Stimulated activated naive CD8-positive, alpha-beta T cell treated with anti-CD3 and anti-CD28 coated beads, Interleukin-15, amount 100 ng/mL, for 72 hours (primary cell): ENCODE measurements around the gene RNF152.
"Not testable (repeated sequence)": the region's sequence is repeated elsewhere in the genome, so short reads cannot be mapped to it uniquely, and the experiment has no call there.

Source experiments
- ATAC-seq: fragments of 150-1000 bp; cut with Tn5 transposase; 2 replicates; pipeline ENCODE4 v1.10.0; 2021; ENCODE audit warnings: mild to moderate bottlenecking, moderate library complexity
- DNase-seq, 2 donors: peaks; one replicate each; pipeline ENCODE4 v3.0.0; 2021 to 2022
- H3K27ac Mint-ChIP-seq, 2 donors: one replicate each; pipeline ENCODE4 v1.8.0; 2022; ENCODE audit warnings: mild to moderate bottlenecking in 2 of 2, mixed read lengths in 2 of 2, moderate library complexity in 2 of 2
- H3K27me3 Mint-ChIP-seq: one replicate; pipeline ENCODE4 v1.8.0; 2022; ENCODE audit warnings: mixed read lengths
- H3K4me1 Mint-ChIP-seq: one replicate; pipeline ENCODE4 v1.8.0; 2022; ENCODE audit warnings: mild to moderate bottlenecking, mixed read lengths
- H3K4me3 Mint-ChIP-seq, 2 donors: one replicate each; pipeline ENCODE4 v1.8.0; 2022; ENCODE audit warnings: mild to moderate bottlenecking in 2 of 2, mixed read lengths in 2 of 2, moderate library complexity in 1 of 2
- H3K9me3 Mint-ChIP-seq, 2 donors: one replicate each; pipeline ENCODE4 v1.8.0; 2022; ENCODE audit warnings: mixed read lengths in 2 of 2

RNF152 gene

DNA sequence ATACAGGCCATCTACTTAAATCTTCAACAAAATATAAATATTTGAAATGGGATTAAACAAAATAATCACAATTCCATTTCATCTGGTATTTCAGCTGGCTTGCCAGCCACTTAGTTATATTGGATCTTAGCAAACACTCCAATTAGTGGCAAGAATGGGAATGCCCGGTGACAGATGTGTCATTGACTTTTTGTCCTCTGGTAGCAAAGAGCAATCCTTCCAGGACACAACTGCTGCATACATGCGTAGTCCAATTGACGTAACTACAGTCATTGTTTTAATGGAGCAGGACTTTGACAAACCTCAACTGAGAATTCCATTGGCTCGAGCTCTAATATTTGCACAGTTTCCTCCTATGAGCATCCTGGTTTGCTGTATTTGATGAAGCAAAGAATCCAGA lies 69.9 kb downstream of the RNF152 start:
- H3K4me3 Mint-ChIP-seq = no peak overlapping the region
- H3K4me1 Mint-ChIP-seq = no peaks in the 10 kb centered on the region
- no peaks in the 10 kb centered on the region for H3K9me3 Mint-ChIP-seq
- no peak overlapping the region for H3K27ac Mint-ChIP-seq
- DNase-seq (no peak), ATAC-seq (no peak)
- no peaks in the 10 kb centered on the region for H3K27me3 Mint-ChIP-seq

DNA sequence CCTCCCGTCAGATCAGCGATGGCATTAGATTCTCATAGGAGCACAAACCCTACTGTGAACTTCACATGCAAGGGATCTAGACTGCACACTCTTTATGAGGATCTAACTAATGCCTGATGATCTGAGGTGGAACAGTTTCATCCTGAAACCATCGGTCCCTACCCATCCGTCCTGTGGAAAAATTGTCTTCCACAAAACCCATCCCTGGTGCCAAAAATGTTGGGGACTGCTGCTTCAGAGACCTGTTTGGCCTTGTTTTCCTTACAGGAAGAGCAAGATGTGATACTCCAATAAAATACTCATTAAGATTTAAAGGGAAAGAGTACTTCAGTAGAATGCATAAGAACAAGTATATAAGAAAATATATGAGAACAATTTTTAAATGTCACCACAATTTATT lies 71.1 kb downstream of the RNF152 start:
- H3K4me3 Mint-ChIP-seq = no peak overlapping the region
- H3K27me3 Mint-ChIP-seq = no peaks in the 10 kb centered on the region
- no peaks in the 10 kb centered on the region for H3K9me3 Mint-ChIP-seq
- H3K4me1 Mint-ChIP-seq = no peaks in the 10 kb centered on the region
- no peak for ATAC-seq
- DNase-seq = no peak
- no peak overlapping the region for H3K27ac Mint-ChIP-seq

DNA sequence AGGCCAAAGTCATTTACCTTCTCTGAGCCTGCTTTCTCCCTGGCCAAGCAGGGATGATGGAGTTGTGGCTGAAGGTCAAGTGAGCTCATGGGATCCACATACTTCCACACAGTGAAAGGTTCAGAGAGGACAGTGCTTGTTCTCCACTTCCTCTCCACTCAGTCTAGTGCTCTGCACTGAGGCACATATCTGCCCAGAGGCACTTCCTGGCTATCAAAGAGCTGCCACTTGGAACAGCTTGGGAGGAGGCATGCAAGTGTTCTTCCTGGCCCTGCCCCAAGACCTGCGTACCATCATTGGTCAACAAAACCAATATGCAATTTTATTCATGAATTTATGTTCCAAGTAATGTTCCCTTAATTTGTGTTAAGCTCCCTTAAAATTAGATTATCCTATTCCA lies 71.9 kb downstream of the RNF152 start:
- Mint-ChIP-seq H3K27ac (no peak overlapping the region), H3K27me3 (no peaks in the 10 kb centered on the region), H3K4me3 (no peak overlapping the region), H3K4me1 (no peaks in the 10 kb centered on the region), H3K9me3 (no peaks in the 10 kb centered on the region)
- DNase-seq (no peak), ATAC-seq (no peak)

DNA sequence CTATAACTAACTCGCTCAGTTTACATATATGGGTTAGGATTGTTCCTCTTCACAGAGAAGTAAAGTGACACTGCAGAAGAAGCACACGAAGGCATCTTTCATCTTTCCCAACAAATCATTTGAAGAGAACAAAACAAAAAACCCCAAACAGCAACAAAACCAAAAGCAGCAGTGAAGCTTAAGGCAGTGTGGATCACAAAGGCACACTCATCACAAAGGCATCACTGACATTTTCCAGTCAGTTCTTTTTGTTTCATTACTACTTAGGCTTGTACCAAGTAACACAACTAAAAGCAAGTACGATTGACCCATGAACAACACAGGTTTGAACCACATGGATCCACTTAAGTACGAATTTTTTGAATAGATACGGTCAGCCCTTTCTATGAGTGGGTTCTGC lies 75.7 kb downstream of the RNF152 start:
- Mint-ChIP-seq H3K9me3 (no peaks in the 10 kb centered on the region), H3K27ac (no peak overlapping the region), H3K27me3 (no peaks in the 10 kb centered on the region), H3K4me1 (no peaks in the 10 kb centered on the region), H3K4me3 (no peak overlapping the region)
- no peak for DNase-seq
- no peak for ATAC-seq

DNA sequence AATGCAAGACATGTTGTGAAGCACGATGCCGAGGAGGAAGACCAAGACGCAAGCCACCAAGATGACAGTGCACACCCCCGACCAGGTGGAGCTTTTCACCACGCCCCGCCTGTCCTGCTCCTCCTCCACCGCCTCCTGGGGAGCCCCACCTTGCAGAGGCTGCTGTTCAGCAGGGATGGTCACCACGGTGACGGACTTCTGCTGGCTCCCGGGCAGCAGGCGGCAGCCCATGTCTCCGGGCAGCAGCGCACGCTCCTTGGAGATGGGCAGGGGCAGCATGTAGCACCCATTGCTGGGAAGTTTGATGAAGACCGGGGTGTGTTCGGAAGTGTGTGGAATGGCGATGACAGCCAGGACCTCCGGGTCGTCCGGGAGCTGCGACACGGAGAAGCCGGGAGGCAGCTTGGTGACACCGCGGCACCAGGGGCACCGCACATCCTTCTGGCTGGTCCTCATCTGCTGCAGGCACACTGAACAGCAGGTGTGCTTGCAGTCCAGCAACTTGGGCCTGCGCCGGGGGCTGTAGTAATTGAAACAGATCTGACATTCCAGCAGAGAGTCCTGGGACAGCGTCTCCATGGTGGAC lies 76.8 kb downstream of the RNF152 start:
- H3K27me3 Mint-ChIP-seq = no peaks in the 10 kb centered on the region
- no peak overlapping the region for H3K4me3 Mint-ChIP-seq
- no peaks in the 10 kb centered on the region for H3K9me3 Mint-ChIP-seq
- no peaks in the 10 kb centered on the region for H3K4me1 Mint-ChIP-seq
- no peak for ATAC-seq
- H3K27ac Mint-ChIP-seq = peak overlapping the region in 1 of 2 donors; percentile 57
- no peak for DNase-seq

DNA sequence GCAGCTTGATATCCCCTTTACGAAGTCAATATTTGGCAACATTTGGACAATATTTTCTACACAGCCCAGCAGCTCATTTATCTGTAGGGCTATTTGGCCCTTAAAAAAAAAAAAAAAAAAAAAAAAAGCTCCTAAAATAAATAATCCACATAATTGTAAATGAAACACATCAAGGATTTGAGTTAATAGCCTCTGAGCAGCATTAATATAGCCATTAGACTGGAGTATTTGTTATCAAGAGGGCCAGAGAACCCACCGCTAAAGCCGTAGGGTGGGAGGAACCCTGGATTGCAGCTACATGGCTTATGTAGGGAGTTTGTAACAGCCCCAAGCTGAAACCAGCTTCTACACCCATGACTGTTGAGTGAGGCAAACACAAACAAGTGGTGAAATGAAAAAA lies 84.5 kb downstream of the RNF152 start:
- H3K9me3 Mint-ChIP-seq = no peaks in the 10 kb centered on the region
- no peaks in the 10 kb centered on the region for H3K4me1 Mint-ChIP-seq
- H3K27me3 Mint-ChIP-seq = peaks cover 12% of the 10 kb centered on the region
- H3K4me3 Mint-ChIP-seq = no peak overlapping the region
- H3K27ac Mint-ChIP-seq = no peak overlapping the region
- DNase-seq = no peak
- no peak for ATAC-seq

DNA sequence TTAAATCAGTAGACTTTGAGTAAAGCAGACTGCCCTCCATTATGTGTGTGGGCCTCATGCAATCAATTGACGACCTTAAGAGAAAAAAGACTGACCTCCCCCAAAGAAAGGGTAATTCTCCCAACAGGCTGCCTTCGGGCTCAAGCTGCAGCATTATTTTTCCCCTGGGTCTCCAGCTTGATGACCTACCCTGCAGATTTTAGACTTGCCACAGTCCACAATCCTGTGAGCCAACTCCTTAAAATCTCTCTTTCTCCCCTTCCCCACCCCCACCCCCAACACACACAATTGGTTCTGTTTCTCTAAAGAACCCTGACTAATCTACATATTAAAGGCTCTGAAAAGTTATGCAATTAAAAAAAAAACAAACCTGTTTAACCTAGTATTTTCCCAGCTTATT lies 89.4 kb downstream of the RNF152 start:
- Mint-ChIP-seq H3K27ac (no peak overlapping the region), H3K9me3 (no peaks in the 10 kb centered on the region), H3K4me3 (no peak overlapping the region), H3K4me1 (no peaks in the 10 kb centered on the region), H3K27me3 (peaks cover 20% of the 10 kb centered on the region)
- no peak for DNase-seq
- no peak for ATAC-seq

DNA sequence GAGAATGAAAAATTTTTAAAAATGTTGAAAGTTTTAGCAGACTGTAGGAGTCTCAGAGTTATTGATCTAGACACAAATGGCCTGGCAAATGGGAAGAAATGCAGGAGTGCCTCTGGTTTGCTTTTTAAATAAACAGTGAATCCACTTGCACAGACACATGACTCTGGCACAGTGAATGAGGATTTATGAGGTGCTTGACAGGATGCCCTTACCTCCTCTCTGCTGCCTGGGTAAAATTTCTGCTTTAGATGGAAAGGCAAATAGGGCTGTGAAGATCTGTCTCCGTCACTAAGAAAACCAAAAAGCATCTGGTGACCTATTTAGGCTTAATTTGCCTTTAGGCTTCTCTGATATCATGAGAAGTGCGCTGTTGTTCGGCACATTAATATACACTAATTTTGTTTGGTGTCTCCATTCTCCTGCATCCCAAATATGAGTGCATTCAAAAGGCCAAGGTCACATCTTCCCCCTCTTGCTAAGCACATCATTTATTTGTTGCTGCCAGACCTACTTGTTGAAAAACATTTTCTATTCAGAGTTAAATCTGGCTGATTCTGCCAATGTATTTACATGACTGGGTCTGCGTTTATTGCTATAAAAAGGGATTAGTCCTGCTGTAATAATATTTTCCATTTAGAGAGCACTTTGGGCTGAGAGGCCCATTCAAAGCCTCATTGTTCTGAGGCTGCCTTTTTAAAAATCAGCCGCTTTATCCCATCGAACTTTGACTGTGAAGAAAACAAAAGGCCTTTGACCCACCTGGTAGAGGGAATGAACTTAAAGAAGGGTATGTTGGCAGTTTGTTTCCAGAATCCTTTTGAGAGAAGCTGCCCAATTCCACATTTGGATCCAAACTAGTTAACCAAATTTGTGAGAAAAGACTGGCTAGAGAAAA lies 94.9 kb downstream of the RNF152 start:
- H3K9me3 Mint-ChIP-seq = no peaks in the 10 kb centered on the region
- peaks cover 9% of the 10 kb centered on the region for H3K27me3 Mint-ChIP-seq
- no peak for ATAC-seq
- H3K27ac Mint-ChIP-seq = no peak overlapping the region
- H3K4me1 Mint-ChIP-seq = no peaks in the 10 kb centered on the region
- DNase-seq = no peak
- H3K4me3 Mint-ChIP-seq = no peak overlapping the region

DNA sequence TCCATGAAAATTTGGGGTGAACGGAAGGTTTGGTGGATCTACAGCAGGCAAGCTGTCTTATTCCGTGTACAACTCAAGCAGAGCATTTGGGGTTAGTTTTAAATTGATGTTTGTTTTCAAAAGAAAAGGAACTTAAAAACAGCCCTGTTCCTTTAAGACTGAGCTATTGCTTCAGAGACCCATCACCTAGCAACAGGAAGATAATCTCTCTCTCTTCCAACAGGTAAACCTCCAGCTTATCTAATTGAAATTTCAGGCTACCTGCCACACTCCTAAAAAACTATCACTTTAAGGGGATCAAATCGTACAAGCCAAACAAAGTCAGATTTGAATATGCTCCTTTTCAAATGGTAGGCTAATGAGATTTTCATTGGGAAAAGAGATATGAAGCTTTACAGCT lies 101.8 kb downstream of the RNF152 start:
- Mint-ChIP-seq H3K9me3 (peaks cover 4 to 8% of the 10 kb centered on the region in 2 donors), H3K4me1 (no peaks in the 10 kb centered on the region), H3K4me3 (no peak overlapping the region), H3K27ac (no peak overlapping the region), H3K27me3 (peaks cover 8% of the 10 kb centered on the region)
- no peak for ATAC-seq
- no peak for DNase-seq

DNA sequence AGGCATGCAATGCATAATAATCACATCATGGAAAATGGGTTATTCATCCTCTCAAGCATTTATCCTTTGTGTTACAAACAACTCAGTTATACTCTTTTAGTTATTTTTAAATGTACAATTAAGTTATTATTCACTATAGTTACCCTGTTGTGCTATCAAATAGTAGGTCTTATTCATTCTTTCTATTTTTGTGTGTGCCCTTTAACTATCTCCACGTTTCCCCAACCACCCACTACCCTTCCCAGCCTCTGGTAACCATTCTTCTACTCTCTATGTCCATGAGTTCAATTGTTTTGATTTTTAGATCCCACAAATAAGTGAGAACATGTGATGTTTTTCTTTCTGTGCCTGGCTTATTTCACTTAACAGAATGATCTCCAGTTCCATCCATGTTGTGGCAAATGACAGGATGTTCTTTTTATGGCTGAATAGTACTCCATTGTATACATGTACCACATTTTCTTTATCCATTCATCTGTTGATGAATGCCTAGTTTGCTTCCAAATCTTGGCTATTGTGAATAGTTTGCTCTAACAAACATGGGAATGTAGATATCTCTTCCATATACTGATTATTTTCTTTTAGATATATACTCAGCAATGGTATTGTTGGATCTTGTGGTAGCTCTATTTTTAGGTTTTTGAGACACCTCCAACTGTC lies 105.7 kb downstream of the RNF152 start:
- not testable (repeated sequence) for DNase-seq, H3K27me3 Mint-ChIP-seq, H3K27ac Mint-ChIP-seq, ATAC-seq, H3K4me3 Mint-ChIP-seq, H3K9me3 Mint-ChIP-seq, H3K4me1 Mint-ChIP-seq

DNA sequence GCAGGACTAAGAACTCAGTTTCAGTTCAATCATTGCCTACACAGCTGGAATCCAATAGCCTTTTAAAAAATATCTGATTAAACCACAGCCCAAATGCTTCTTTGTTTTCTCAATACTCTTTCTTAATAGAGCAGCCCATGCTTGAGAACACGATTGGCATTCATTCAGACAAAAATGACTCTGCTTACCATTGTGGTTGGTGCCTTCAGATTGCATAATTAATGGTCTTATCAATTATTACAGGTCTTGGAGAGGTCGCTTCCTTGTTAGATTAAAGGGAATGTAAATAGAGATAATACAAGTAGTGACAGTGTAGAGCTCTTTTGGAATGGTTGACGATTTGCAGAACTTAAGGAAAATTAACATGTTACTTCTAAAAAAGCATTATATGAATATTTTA lies 107.2 kb downstream of the RNF152 start:
- DNase-seq (no peak), ATAC-seq (no peak)
- H3K27me3 Mint-ChIP-seq = peaks cover 8% of the 10 kb centered on the region
- H3K4me1 Mint-ChIP-seq = no peaks in the 10 kb centered on the region
- no peak overlapping the region for H3K4me3 Mint-ChIP-seq
- peaks cover 4 to 8% of the 10 kb centered on the region in 2 donors for H3K9me3 Mint-ChIP-seq
- H3K27ac Mint-ChIP-seq = no peak overlapping the region

DNA sequence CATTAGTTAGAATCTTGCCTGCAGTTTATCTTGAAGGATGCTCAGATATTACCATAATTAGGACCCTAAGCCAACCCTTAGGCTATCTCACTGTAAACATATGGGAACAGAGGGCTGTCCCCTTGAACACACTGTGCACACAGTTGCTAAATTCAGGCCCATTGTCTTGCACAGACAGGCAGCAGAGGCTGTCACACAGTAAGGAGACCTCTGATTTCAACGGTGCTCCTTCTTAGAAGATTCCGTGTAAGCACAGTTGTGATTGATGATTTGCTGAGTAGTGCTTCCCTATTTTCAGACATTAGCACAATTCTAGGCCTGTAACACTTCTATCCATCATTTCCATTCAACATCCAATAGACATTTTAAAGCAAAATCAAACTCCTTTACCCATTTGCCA lies 108.0 kb downstream of the RNF152 start:
- Mint-ChIP-seq H3K4me1 (no peaks in the 10 kb centered on the region), H3K9me3 (peaks cover 4 to 8% of the 10 kb centered on the region in 2 donors), H3K4me3 (no peak overlapping the region), H3K27me3 (peaks cover 8% of the 10 kb centered on the region), H3K27ac (no peak overlapping the region)
- ATAC-seq (no peak), DNase-seq (no peak)

DNA sequence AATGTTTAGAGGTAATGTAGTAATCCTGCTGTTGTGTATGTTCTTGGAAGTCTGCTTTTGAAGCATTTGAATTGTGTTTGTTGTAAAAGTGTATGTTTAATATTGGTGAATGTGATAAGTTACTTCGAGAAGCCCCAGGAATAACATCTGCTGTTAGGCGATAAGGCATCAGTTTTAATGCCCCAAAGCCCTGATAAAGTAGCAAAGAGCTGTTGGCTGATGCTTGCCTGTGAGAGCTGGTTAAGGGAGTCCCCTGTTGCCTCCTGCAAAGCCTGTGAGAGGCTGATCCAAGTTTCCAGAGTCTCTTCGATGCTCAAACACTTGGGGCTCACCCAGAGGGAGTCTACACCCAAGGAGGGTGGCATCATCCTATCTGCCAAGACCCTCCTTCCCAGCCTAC lies 110.3 kb downstream of the RNF152 start:
- Mint-ChIP-seq H3K4me3 (no peak overlapping the region), H3K4me1 (no peaks in the 10 kb centered on the region), H3K27ac (no peak overlapping the region), H3K9me3 (peaks cover 4 to 7% of the 10 kb centered on the region in 2 donors), H3K27me3 (peaks cover 8% of the 10 kb centered on the region)
- DNase-seq = no peak
- ATAC-seq = no peak

DNA sequence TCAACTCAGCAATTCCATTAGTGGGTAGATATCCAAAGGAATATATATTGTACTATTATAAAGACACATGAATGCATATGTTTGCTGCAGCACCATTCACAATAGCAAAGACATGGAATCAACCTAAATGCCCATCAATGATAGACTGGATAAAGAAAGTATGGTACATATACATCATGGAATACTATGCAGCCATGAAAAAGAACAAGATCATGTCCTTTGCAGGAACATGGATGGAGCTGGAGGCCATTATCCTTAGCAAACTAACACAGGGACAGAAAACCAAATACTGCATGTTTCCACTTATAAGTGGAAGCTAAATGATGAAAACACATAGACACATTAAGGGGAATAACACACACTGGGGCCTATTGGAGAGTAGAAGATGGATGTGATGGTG lies 116.6 kb downstream of the RNF152 start:
- not testable (repeated sequence) for H3K4me1 Mint-ChIP-seq, H3K27ac Mint-ChIP-seq, DNase-seq, H3K27me3 Mint-ChIP-seq, ATAC-seq, H3K9me3 Mint-ChIP-seq, H3K4me3 Mint-ChIP-seq

DNA sequence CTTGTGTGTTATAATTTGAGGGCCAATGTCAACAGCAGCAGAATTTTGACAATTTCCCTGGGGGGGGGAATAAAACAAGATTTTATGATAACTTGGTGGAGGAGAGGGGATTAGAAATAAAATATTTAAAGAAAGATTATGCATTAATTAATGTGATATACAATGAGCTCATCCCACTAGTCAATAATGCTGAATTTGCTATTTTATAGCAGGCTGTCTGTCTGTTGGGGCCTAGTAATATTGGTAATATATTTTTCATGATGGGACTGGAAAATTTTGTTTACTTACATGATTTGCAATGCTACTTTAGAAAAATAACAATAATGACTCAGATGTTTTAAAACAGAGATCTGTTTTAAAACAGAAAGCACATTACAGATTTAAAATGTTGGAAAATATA lies 118.0 kb downstream of the RNF152 start:
- Mint-ChIP-seq H3K4me1 (no peaks in the 10 kb centered on the region), H3K27me3 (no peaks in the 10 kb centered on the region), H3K9me3 (peaks cover 0 to 9% of the 10 kb centered on the region in 2 donors), H3K4me3 (no peak overlapping the region), H3K27ac (no peak overlapping the region)
- ATAC-seq = no peak
- no peak for DNase-seq

DNA sequence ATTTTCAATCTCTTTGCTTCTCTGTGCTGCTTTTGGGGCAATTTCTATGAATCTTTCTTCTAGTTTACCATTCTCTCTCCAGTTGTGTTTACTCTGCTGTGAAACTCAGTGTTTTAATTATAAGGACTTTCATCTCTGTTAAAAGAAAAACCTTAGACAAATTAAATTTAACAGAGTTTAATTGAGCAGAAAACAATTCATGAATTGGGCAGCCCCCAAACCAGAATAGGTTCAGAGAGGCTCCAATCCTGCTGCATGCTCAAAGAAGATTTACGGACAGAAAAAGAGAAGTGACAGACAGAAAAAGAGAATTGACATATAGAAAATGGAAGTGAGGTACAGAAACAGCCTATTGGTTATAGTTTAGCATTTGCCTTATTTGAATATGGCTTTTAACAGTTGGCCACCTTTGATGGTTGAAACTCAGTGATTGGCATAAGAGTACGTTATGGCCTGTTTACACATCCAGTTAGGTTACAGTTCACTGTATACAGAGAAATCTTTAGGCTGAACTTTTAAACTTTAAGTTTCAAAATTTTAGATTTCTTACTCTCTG lies 120.4 kb downstream of the RNF152 start:
- H3K9me3 Mint-ChIP-seq = peaks cover 0 to 9% of the 10 kb centered on the region in 2 donors
- DNase-seq (no peak), ATAC-seq (no peak)
- H3K4me1 Mint-ChIP-seq = no peaks in the 10 kb centered on the region
- H3K27ac Mint-ChIP-seq = no peak overlapping the region
- peaks cover 6% of the 10 kb centered on the region for H3K27me3 Mint-ChIP-seq
- H3K4me3 Mint-ChIP-seq = no peak overlapping the region
